H9 (cell line): ENCODE measurements around the gene APLN. TPM values are rescaled to one million over a fixed set of nuclear protein-coding genes. Genes with fewer than 3 reads are reported as not detected.

Experiments used
- DNase-seq: peaks from one replicate; pipeline ENCODE4 v3.0.0-alpha.2; 2017
- H2AFZ ChIP-seq: one replicate; pipeline ENCODE4 v1.6.1; 2013; ENCODE audit warnings: mild to moderate bottlenecking, low read length, control low read depth, moderate library complexity
- H2AK5ac ChIP-seq: 2 replicates; pipeline ENCODE4 v1.6.1; 2013; ENCODE audit warnings: low read length, control low read depth, mixed read lengths; ENCODE audit not compliant: insufficient read length
- H2BK120ac ChIP-seq: one replicate; pipeline ENCODE4 v1.6.1; 2013; ENCODE audit warnings: low read depth, mild to moderate bottlenecking, low read length, control low read depth, inconsistent platforms; ENCODE audit not compliant: poor library complexity, severe bottlenecking
- H2BK12ac ChIP-seq: 2 replicates; pipeline ENCODE4 v1.6.1; 2013; ENCODE audit warnings: low read length, control low read depth, mixed read lengths, low read depth; ENCODE audit not compliant: insufficient read length
- H2BK15ac ChIP-seq: 2 replicates; pipeline ENCODE4 v1.6.1; 2013; ENCODE audit warnings: low read depth, low read length, control low read depth
- H2BK20ac ChIP-seq: one replicate; pipeline ENCODE4 v1.6.1; 2013; ENCODE audit warnings: low read depth, mild to moderate bottlenecking, low read length, control low read depth, inconsistent platforms; ENCODE audit not compliant: poor library complexity, severe bottlenecking
- H2BK5ac ChIP-seq: 2 replicates; pipeline ENCODE4 v1.6.1; 2013; ENCODE audit warnings: low read length, control low read depth, mixed read lengths; ENCODE audit not compliant: insufficient read length
- H3K14ac ChIP-seq: 2 replicates; pipeline ENCODE4 v1.6.1; 2013; ENCODE audit warnings: low read length, control low read depth; ENCODE audit not compliant: insufficient read depth
- H3K18ac ChIP-seq: 2 replicates; pipeline ENCODE4 v1.6.1; 2013; ENCODE audit warnings: low read depth, mild to moderate bottlenecking, mixed read lengths, low read length, control low read depth; ENCODE audit not compliant: insufficient read length
- H3K23ac ChIP-seq: 2 replicates; pipeline ENCODE4 v1.6.1; 2013; ENCODE audit warnings: low read length, control low read depth, mixed read lengths, low read depth; ENCODE audit not compliant: insufficient read length
- H3K23me2 ChIP-seq: 2 replicates; pipeline ENCODE4 v1.6.1; 2013; ENCODE audit warnings: low read depth, mild to moderate bottlenecking, mixed read lengths, low read length, control low read depth; ENCODE audit not compliant: insufficient read length, poor library complexity, severe bottlenecking
- H3K27ac ChIP-seq: 2 replicates; pipeline ENCODE4 v1.5.1; 2013; ENCODE audit warnings: low read length, control low read depth, mixed read lengths, low read depth; ENCODE audit not compliant: insufficient read length
- H3K27me3 ChIP-seq: 2 replicates; pipeline ENCODE4 v1.6.1; 2013; ENCODE audit warnings: low read length, control low read depth, inconsistent platforms; ENCODE audit not compliant: insufficient read depth
- H3K4ac ChIP-seq: 2 replicates; pipeline ENCODE4 v1.6.1; 2013; ENCODE audit warnings: low read depth, mild to moderate bottlenecking, control low read depth, inconsistent platforms, low read length, moderate library complexity
- H3K4me1 ChIP-seq: 2 replicates; pipeline ENCODE4 v1.6.1; 2013; ENCODE audit warnings: low read length, control low read depth, inconsistent platforms; ENCODE audit not compliant: insufficient read depth
- H3K4me2 ChIP-seq: 2 replicates; pipeline ENCODE4 v1.6.1; 2013; ENCODE audit warnings: low read length, control low read depth, mixed read lengths; ENCODE audit not compliant: insufficient read length, insufficient read depth
- H3K56ac ChIP-seq: 2 replicates; pipeline ENCODE4 v1.6.1; 2013; ENCODE audit warnings: low read depth, mild to moderate bottlenecking, mixed read lengths, low read length, control low read depth; ENCODE audit not compliant: insufficient read length
- H3K79me1 ChIP-seq: 2 replicates; pipeline ENCODE4 v1.6.1; 2013; ENCODE audit warnings: low read depth, mild to moderate bottlenecking, moderate library complexity, low read length, control low read depth, inconsistent platforms; ENCODE audit not compliant: insufficient read depth, poor library complexity, severe bottlenecking
- H3K79me2 ChIP-seq: 2 replicates; pipeline ENCODE4 v1.6.1; 2013; ENCODE audit warnings: low read length, control low read depth, inconsistent platforms; ENCODE audit not compliant: insufficient read depth
- H3K9ac ChIP-seq: 2 replicates; pipeline ENCODE4 v1.6.1; 2013; ENCODE audit warnings: low read length, control low read depth, mixed read lengths; ENCODE audit not compliant: insufficient read length; ENCODE audit errors: extremely low read depth
- H3K9me3 ChIP-seq: one replicate; pipeline ENCODE4 v1.6.1; 2013; ENCODE audit warnings: low read depth, low read length, inconsistent platforms; ENCODE audit not compliant: control insufficient read depth
- H3T11ph ChIP-seq: one replicate; pipeline ENCODE4 v1.6.1; 2013; ENCODE audit warnings: mild to moderate bottlenecking, low read length, control low read depth, inconsistent platforms
- H4K20me1 ChIP-seq: one replicate; pipeline ENCODE4 v1.6.1; 2013; ENCODE audit not compliant: control insufficient read depth, insufficient read length, insufficient read depth
- H4K5ac ChIP-seq: 2 replicates; pipeline ENCODE4 v1.6.1; 2013; ENCODE audit warnings: low read depth, mild to moderate bottlenecking, mixed read lengths, low read length, control low read depth; ENCODE audit not compliant: insufficient read length
- H4K8ac ChIP-seq: replicated peaks from 2 replicates; pipeline ENCODE4 v1.6.1; 2013; ENCODE audit warnings: low read length, control low read depth, mixed read lengths, low read depth; ENCODE audit not compliant: insufficient read length
- H4K91ac ChIP-seq: 2 replicates; pipeline ENCODE4 v1.6.1; 2013; ENCODE audit warnings: low read depth, mild to moderate bottlenecking, moderate library complexity, mixed read lengths, low read length, control low read depth; ENCODE audit not compliant: insufficient read length
- H3K27ac Mint-ChIP-seq, 3 experiments: 2 replicates in 2 of 3; 3 replicates in 1 of 3; pipeline ENCODE4 v1.8.0; 2020 to 2021; ENCODE audit warnings: mixed read lengths in 3 of 3, mild to moderate bottlenecking in 1 of 3, moderate library complexity in 1 of 3
- H3K27me3 Mint-ChIP-seq: 2 replicates; pipeline ENCODE4 v1.8.0; 2021; ENCODE audit warnings: low read depth, mild to moderate bottlenecking, moderate library complexity, mixed read lengths
- H3K36me3 Mint-ChIP-seq, 3 experiments: 2 replicates in 2 of 3; 3 replicates in 1 of 3; pipeline ENCODE4 v1.8.0; 2020 to 2021; ENCODE audit warnings: low read depth in 3 of 3, mixed read lengths in 3 of 3; ENCODE audit not compliant: insufficient read depth in 1 of 3
- H3K4me1 Mint-ChIP-seq, 2 experiments: 2 replicates each; pipeline ENCODE4 v1.8.0; 2020; ENCODE audit warnings: mixed read lengths in 2 of 2
- H3K4me3 Mint-ChIP-seq, 2 experiments: 2 replicates in 1 of 2; 3 replicates in 1 of 2; pipeline ENCODE4 v1.8.0; 2020 to 2021; ENCODE audit warnings: mild to moderate bottlenecking in 2 of 2, mixed read lengths in 2 of 2, moderate library complexity in 1 of 2
- H3K9me3 Mint-ChIP-seq, 2 experiments: 2 replicates in 1 of 2; 3 replicates in 1 of 2; pipeline ENCODE4 v1.8.0; 2020; ENCODE audit warnings: mild to moderate bottlenecking in 2 of 2, mixed read lengths in 2 of 2, moderate library complexity in 1 of 2
- CTCF ChIP-seq: fragments of 200-600 bp; sonication (generic); conservative IDR thresholded peaks from 3 replicates; pipeline ENCODE4 v1.8.0; 2021; ENCODE audit warnings: antibody characterized with exemption, mild to moderate bottlenecking
- WGBS: extraction: QIAGEN DNeasy Blood & Tissue Kit; methylation state at CpG from one replicate; pipeline ENCODE4 v1.1.7; 2013; ENCODE audit warnings: missing lambda C conversion rate, low lambda C conversion rate, mixed read lengths; ENCODE audit not compliant: insufficient read length; ENCODE audit errors: extremely low coverage; 5-methylcytosine and 5-hydroxymethylcytosine counted together
- total RNA-seq: library from RNA; stranded (reverse); gene quantifications from 2 replicates; pipeline ENCODE4 v1.2.1, GENCODE V29; 2021

The APLN gene
- total RNA-seq, 1 experiment from 2014 or later = 0.24 TPM

- no peak for TF ChIP-seq CTCF
- H3K9ac ChIP-seq = no peak overlapping the region
- no peak overlapping the region for H3K23ac ChIP-seq
- H2BK20ac ChIP-seq = no peak overlapping the region
- H3K79me2 ChIP-seq = no peaks in the 10 kb centered on the region
- Mint-ChIP-seq H3K4me3 (no peak overlapping the region), H3K27ac (no peak overlapping the region; a peak in 1 of 7 replicates), H3K4me1 (peaks cover 0 to 7% of the 10 kb centered on the region in 2 experiments; a peak in 3 of 4 replicates), H3K27me3 (peaks cover 4% of the 10 kb centered on the region), H3K36me3 (no peaks in the 10 kb centered on the region), H3K9me3 (peaks cover 0 to 60% of the 10 kb centered on the region in 2 experiments; a peak in 2 of 5 replicates)
- no peak overlapping the region for H3K56ac ChIP-seq
- H3K4me1 ChIP-seq = no peaks in the 10 kb centered on the region
- H3K14ac ChIP-seq = no peak overlapping the region
- no peak overlapping the region for H4K91ac ChIP-seq
- no peak overlapping the region for H2BK5ac ChIP-seq
- no peak overlapping the region for H4K8ac ChIP-seq
- no peak for DNase-seq
- H3K4me2 ChIP-seq = no peak overlapping the region
- no CpG with 5 or more reads among the region's 7 CpGs for WGBS
- H3K23me2 ChIP-seq = no peaks in the 10 kb centered on the region
- H2BK15ac ChIP-seq = no peak overlapping the region
- no peak overlapping the region for H4K5ac ChIP-seq
- no peak overlapping the region for H2BK12ac ChIP-seq
- H3K4ac ChIP-seq = no peak overlapping the region
- no peak overlapping the region for H2AK5ac ChIP-seq
- H2AFZ ChIP-seq = no peak overlapping the region
- no peak overlapping the region for H3K27ac ChIP-seq
- H3K79me1 ChIP-seq = no peaks in the 10 kb centered on the region
- H3T11ph ChIP-seq = no peak overlapping the region
- peaks cover 5% of the 10 kb centered on the region for H3K9me3 ChIP-seq
- H4K20me1 ChIP-seq = no peaks in the 10 kb centered on the region
- H3K18ac ChIP-seq = no peak overlapping the region
- H3K27me3 ChIP-seq = no peaks in the 10 kb centered on the region
- no peak overlapping the region for H2BK120ac ChIP-seq
Observed at GRCh38 chrX:129629837-129630236, 24.9 kb downstream of the APLN start.
